ENCODE data around the gene CLCA2. TPM values are rescaled to one million over a fixed set of nuclear protein-coding genes. Genes with fewer than 3 reads are reported as not detected.
A peak's percentile ranks its signal among the peaks of the same experiment; 100 is the strongest.

CLCA2 gene
- total RNA-seq, 1 experiment from 2014 or later: not detected

DNA sequence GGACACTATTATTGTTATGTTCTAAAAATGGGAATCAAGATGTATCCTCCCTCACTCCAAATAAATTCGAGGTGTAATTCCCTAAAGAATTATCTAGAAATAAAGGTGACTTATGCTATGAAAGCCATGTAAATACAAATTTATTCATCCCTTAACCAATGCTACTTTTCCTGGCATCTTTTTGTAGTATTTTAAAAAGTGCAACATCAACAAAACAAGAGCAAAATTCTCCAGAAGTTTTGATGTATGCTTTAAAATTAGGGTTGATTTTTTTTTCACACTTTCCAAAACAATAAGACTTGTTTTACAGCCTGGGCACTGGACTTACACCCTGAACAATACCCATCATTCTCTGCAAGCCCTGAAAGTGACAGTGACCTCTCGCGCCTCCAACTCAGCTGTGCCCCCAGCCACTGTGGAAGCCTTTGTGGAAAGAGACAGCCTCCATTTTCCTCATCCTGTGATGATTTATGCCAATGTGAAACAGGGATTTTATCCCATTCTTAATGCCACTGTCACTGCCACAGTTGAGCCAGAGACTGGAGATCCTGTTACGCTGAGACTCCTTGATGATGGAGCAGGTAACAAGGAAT, 23.3 kb downstream of the CLCA2 start:
- Histone ChIP-seq H3K36me3 (replicated peaks; ENCODE audit: control insufficient read depth, insufficient read depth, low read length) (no peaks in the 10 kb centered on the region), H3K4me3 (ENCODE audit: insufficient read depth, low read depth, low read length) (no peak overlapping the region), H3K27me3 (ENCODE audit: control insufficient read depth, insufficient read depth, low read length) (no peaks in the 10 kb centered on the region)
- no peak for DNase-seq

DNA sequence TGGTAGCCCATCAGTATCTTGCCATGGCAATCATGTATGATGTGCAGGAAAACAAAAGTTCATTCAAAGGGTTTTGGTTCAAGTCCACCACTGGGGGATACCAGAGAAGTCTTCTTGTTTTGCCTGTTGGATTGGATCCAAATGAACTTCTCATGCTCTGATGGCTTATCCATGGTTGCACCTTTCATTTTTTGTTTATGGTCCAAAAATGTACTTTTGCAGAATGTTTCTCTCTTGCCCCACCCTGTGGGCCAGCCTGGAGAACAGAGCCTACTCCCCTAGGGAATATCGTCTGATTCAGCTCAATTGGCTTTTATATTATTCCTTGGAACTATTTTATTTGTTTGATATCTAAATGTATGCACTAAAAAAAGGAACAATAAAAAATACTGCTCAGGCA, 24.7 kb downstream of the CLCA2 start:
- no peak for DNase-seq
- H3K27me3 ChIP-seq (ENCODE audit: control insufficient read depth, insufficient read depth, low read length): no peaks in the 10 kb centered on the region
- no peaks in the 10 kb centered on the region for H3K36me3 ChIP-seq (replicated peaks; ENCODE audit: control insufficient read depth, insufficient read depth, low read length)
- H3K4me3 ChIP-seq (ENCODE audit: insufficient read depth, low read depth, low read length): no peak overlapping the region

DNA sequence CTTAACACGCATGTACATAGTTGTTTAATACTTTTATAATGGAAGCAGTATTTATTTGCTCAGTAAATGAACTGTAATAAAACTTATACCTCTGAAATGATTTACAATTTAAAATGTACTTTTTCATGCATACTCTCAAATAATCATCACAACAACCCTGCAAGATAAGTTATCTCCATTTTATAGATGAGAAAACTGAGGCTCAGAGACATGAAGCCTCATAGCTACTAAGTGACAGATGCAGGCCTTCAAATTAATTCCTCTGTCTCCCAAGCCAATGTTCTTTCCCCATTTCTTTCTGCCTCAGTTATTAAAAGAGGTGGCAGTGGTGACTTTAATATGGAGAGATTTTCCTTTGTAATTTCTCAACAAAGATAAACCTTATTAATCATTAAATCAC, 25.1 kb downstream of the CLCA2 start:
- DNase-seq: no peak
- Histone ChIP-seq H3K27me3 (ENCODE audit: control insufficient read depth, insufficient read depth, low read length) (no peaks in the 10 kb centered on the region), H3K4me3 (ENCODE audit: insufficient read depth, low read depth, low read length) (no peak overlapping the region), H3K36me3 (replicated peaks; ENCODE audit: control insufficient read depth, insufficient read depth, low read length) (no peaks in the 10 kb centered on the region)

DNA sequence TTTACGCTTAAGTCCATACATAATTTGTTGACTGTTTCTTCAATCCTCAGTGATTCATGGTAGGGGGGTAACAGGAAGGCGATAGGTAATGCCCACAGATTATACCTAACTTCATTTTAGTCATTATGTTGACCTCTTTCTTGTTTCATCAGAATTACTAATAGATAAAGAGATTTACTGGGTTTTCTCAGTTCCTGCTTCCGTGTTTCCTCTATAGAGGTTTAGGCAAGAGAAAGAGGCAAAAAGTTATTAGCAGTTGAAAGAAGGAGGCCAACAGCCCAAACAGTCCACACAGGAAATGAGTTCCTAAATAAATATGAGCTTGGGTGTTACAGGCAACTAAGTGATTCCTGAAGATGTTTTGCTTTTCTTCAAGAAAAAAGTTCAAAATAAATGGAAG, 26.9 kb downstream of the CLCA2 start:
- no peak for DNase-seq
- H3K27me3 ChIP-seq (ENCODE audit: control insufficient read depth, insufficient read depth, low read length): no peaks in the 10 kb centered on the region

DNA sequence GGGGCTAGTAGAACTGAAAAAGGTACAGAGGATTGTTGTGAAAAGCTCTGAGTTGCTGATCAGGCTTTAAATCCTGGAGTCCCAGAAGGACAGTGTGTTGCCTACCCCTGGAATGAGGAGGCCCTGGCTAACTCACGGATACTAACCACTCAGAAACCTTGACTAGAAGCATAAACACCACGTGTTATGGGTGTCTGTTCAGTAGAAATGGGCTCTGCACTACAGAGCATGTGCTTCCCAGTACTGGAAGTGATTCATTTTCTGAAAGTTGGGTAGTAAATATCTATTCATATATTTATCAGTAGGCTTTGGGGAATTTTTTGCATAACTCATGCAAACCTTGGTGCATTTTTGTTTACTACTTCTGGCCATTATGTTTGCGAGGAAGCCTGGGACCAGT, 29.7 kb downstream of the CLCA2 start:
- DNase-seq: no peak
- H3K36me3 ChIP-seq (replicated peaks; ENCODE audit: control insufficient read depth, insufficient read depth, low read length): no peaks in the 10 kb centered on the region
- no peak overlapping the region for H3K4me3 ChIP-seq (ENCODE audit: insufficient read depth, low read depth, low read length)
- H3K27me3 ChIP-seq (ENCODE audit: control insufficient read depth, insufficient read depth, low read length): no peaks in the 10 kb centered on the region

More for the DNA sequence above, 26.9 kb downstream of the CLCA2 start:
- Histone ChIP-seq H3K4me3 (ENCODE audit: insufficient read depth, low read depth, low read length) (no peak overlapping the region), H3K36me3 (replicated peaks; ENCODE audit: control insufficient read depth, insufficient read depth, low read length) (no peaks in the 10 kb centered on the region)

DNA sequence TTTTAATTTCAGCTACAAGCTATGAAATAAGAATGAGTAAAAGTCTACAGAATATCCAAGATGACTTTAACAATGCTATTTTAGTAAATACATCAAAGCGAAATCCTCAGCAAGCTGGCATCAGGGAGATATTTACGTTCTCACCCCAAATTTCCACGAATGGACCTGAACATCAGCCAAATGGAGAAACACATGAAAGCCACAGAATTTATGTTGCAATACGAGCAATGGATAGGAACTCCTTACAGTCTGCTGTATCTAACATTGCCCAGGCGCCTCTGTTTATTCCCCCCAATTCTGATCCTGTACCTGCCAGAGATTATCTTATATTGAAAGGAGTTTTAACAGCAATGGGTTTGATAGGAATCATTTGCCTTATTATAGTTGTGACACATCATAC, 31.1 kb downstream of the CLCA2 start:
- Histone ChIP-seq H3K27me3 (ENCODE audit: control insufficient read depth, insufficient read depth, low read length) (no peaks in the 10 kb centered on the region), H3K4me3 (ENCODE audit: insufficient read depth, low read depth, low read length) (no peak overlapping the region), H3K36me3 (replicated peaks; ENCODE audit: control insufficient read depth, insufficient read depth, low read length) (no peaks in the 10 kb centered on the region)
- no peak for DNase-seq

DNA sequence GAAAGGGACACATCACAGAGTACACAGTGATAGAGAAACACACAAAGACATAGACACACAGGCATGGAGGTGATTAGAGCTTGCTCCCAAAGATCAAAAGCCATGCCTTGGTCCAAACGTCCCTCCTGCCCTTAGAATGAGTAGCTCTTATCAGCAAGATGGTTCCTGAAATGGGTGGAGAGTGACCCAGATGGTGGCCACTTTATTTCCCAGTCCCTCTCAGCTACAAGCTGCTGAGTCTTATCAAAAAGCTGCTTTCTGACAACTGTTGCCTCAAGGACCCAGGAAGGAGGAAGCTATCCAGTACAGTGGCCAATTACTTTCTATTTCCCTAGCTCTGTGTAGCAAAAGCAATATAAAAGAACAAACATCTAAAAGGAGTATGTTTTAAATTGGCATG, 37.0 kb downstream of the CLCA2 start:
- no peaks in the 10 kb centered on the region for H3K27me3 ChIP-seq (ENCODE audit: control insufficient read depth, insufficient read depth, low read length)
- no peaks in the 10 kb centered on the region for H3K36me3 ChIP-seq (replicated peaks; ENCODE audit: control insufficient read depth, insufficient read depth, low read length)
- DNase-seq: no peak
- no peak overlapping the region for H3K4me3 ChIP-seq (ENCODE audit: insufficient read depth, low read depth, low read length)

DNA sequence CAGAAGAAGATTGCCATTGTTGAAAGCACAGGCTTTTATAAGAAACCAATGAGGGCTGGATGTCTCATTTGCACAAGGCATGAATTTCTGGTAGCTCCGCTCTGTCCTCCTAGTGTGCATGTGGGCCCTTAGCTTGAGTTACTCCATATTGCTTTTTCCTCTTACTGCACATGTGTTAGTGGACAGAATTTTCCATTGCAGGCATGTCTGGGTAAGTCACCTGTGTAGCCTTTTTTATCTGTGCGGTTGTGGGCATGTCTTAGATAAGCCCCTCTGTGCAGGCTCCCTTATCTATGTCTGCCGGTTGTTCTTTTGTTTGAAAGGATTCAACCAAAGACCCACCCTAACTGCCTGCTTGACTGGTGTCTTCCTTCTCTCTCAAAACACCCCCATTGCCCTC, 37.5 kb downstream of the CLCA2 start:
- Histone ChIP-seq H3K36me3 (replicated peaks; ENCODE audit: control insufficient read depth, insufficient read depth, low read length) (no peaks in the 10 kb centered on the region), H3K27me3 (ENCODE audit: control insufficient read depth, insufficient read depth, low read length) (no peaks in the 10 kb centered on the region), H3K4me3 (ENCODE audit: insufficient read depth, low read depth, low read length) (no peak overlapping the region)
- no peak for DNase-seq

DNA sequence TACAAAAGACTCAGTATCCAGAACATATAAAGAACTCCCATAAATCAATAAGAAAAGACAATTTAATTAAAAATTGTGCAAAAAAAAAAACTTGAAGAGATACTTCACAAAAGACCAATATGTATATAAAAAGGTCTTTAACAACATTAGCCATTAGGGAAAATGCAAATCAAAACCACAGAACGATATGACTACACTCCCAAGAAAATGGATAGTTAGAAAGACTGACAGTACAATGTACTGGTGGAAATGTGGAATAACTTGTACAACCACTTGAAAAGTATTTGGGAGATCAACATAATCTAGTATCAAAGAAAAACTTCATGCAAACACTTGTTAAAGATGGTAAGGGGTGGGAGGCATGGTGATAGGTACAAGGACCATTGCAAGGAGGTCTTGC, 40.8 kb downstream of the CLCA2 start:
- Histone ChIP-seq H3K4me3 (ENCODE audit: insufficient read depth, low read depth, low read length) (no peak overlapping the region), H3K36me3 (replicated peaks; ENCODE audit: control insufficient read depth, insufficient read depth, low read length) (no peaks in the 10 kb centered on the region)
- no peak for DNase-seq

DNA sequence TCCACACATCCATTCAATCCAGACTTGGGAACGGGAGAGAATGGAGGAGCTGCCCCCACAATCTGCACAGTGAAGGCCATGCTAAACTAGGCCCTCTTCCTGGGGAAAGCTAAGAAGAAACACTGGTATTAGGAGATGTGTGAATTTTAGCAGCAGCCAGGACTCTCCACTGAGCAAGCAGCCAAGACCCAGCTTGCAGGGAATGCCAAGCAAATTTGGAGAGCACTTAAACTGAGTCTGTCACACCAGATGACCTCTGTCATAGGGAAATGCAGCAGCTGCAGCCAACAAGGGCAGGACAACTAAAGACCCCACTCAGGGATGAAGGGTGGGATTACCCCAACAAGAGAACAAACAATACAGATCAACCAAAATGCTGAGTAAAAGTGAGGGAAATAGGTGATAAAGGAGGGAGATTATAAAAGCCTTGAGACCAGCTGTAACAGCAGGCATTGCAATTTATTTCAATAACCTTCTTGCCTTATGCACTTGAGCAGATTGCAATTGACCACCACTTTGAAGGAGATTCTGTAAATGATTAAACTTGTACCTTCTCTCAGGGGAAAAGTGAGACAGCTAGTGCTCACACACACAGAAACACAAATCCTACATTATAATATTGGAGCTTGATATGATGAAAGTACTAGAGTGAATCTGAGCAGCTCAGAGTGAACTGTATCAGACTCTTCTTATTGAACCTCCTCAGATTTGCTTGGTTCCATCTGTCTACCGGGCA, 42.3 kb downstream of the CLCA2 start:
- no peak overlapping the region for H3K4me3 ChIP-seq (ENCODE audit: insufficient read depth, low read depth, low read length)

More for the DNA sequence above, 40.8 kb downstream of the CLCA2 start:
- H3K27me3 ChIP-seq (ENCODE audit: control insufficient read depth, insufficient read depth, low read length): no peaks in the 10 kb centered on the region

DNA sequence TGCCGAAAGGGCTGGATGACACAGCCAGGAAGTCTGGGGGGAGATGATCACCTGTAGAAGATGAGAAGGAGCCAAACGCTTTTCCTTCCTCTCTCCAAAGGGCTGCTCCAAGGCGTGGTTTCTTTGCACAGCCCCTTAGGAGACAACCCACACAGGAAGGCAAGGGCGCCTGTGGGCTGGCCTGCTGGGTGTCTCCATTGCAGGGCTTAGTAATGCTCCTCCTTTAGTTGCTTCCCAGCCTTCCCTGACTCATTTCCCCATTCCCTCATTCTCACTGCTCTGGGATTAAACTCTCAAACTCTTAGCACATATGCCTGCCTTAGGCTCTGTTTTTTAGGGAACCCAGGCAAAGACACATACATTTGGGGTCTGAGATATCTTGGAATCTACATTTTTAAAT, 43.0 kb downstream of the CLCA2 start:
- Histone ChIP-seq H3K4me3 (ENCODE audit: insufficient read depth, low read depth, low read length) (no peak overlapping the region), H3K27me3 (ENCODE audit: control insufficient read depth, insufficient read depth, low read length) (no peaks in the 10 kb centered on the region), H3K36me3 (replicated peaks; ENCODE audit: control insufficient read depth, insufficient read depth, low read length) (no peaks in the 10 kb centered on the region)
- DNase-seq: no peak

More for the DNA sequence above, 42.3 kb downstream of the CLCA2 start:
- Histone ChIP-seq H3K36me3 (replicated peaks; ENCODE audit: control insufficient read depth, insufficient read depth, low read length) (no peaks in the 10 kb centered on the region), H3K27me3 (ENCODE audit: control insufficient read depth, insufficient read depth, low read length) (no peaks in the 10 kb centered on the region)
- no peak for DNase-seq

DNA sequence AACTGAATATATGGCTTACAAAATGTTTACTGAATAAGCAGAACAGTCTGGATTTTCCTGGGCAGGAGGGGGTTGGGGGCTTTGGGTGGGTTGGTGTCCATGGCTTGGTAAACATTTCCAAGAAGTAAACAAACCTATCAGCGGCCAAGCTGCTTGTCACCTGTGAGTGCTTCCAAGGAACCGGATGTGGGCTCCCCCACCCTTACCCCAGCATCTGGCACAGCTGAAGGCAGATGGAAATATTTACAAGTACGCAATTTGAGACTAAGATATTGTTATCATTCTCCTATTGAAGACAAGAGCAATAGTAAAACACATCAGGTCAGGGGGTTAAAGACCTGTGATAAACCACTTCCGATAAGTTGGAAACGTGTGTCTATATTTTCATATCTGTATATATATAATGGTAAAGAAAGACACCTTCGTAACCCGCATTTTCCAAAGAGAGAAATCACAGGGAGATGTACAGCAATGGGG, 44.6 kb downstream of the CLCA2 start, which contains the start of gene CLCA1:
TSS of gene CLCA1 (plus strand) at position 427 of the 477 bp plus-strand sequence. CDS start at position 472, 45 bp downstream.
- H3K27me3 ChIP-seq (ENCODE audit: control insufficient read depth, insufficient read depth, low read length): no peaks in the 10 kb centered on the region
- no peak within 1 kb of the TSS for H3K4me3 ChIP-seq (ENCODE audit: insufficient read depth, low read depth, low read length)
- no peaks in the 10 kb centered on the region for H3K36me3 ChIP-seq (replicated peaks; ENCODE audit: control insufficient read depth, insufficient read depth, low read length)

DNA sequence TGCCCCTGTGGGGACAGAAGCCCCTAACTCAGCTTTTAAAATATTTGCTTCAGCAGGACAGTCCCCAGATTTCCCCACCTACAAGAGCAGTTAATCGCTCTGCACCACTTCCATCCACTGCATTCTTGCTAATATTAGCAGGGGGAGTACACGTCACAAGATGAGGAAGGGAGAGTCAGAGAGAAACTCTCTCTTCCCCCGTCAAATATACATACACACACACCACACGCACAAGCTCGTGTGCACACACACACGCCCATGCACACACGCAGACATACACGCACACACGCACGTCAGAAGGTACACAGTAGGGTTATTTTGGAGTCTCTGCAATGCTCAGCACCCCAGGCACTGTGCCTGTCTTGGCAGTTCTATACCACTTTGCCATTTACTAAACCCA, 46.9 kb downstream of the CLCA2 start:
- Histone ChIP-seq H3K4me3 (ENCODE audit: insufficient read depth, low read depth, low read length) (no peak overlapping the region), H3K36me3 (replicated peaks; ENCODE audit: control insufficient read depth, insufficient read depth, low read length) (no peaks in the 10 kb centered on the region), H3K27me3 (ENCODE audit: control insufficient read depth, insufficient read depth, low read length) (no peaks in the 10 kb centered on the region)
- no peak for DNase-seq

More for the DNA sequence above, 44.6 kb downstream of the CLCA2 start, which contains the start of gene CLCA1:
- no peak for DNase-seq

DNA sequence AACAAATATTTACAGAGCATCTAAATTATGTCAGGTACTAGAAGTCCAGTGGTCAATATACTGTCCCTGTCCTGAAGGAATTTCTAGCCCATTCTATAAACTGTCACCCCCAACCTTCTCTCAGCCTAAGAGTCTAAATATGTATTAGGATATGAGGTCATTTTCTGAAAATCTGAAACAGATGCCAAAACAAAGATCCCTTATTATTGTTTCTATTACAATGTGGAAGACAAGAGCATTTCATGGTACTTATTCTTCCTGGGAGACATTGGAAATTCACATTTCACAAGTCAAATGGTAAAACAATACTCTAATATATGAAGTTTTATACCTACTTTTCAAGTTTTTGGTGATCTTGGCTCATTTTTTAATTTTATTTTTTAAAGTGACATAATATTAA, 47.3 kb downstream of the CLCA2 start:
- Histone ChIP-seq H3K4me3 (ENCODE audit: insufficient read depth, low read depth, low read length) (no peak overlapping the region), H3K36me3 (replicated peaks; ENCODE audit: control insufficient read depth, insufficient read depth, low read length) (no peaks in the 10 kb centered on the region), H3K27me3 (ENCODE audit: control insufficient read depth, insufficient read depth, low read length) (no peaks in the 10 kb centered on the region)
- no peak for DNase-seq

DNA sequence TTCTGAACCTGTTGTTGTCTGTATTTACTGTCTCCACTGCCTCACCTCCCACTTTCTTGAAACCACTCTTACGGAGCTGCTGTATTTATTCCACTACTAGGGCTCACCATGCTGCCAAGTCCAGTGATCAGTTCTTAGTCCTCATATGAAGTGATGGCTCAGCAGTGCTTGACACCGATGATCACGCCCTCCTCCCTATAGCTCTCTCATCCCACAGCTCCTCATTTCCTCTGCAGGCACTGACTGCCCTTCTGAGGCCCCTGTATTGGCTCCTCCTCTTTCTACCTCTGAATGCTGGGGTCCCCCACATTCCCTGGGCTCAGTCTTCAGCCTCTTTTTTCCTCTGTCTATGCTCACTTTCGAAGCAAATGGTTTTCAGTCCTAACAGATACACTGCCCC, 48.2 kb downstream of the CLCA2 start:
- Histone ChIP-seq H3K27me3 (ENCODE audit: control insufficient read depth, insufficient read depth, low read length) (no peaks in the 10 kb centered on the region), H3K4me3 (ENCODE audit: insufficient read depth, low read depth, low read length) (no peak overlapping the region), H3K36me3 (replicated peaks; ENCODE audit: control insufficient read depth, insufficient read depth, low read length) (no peaks in the 10 kb centered on the region)
- DNase-seq: peak; percentile 13
